Esophagus squamous epithelium (tissue), 5 donors: ENCODE data around the gene WDR64. TPM values are rescaled to one million over a fixed set of nuclear protein-coding genes. Genes with fewer than 3 reads are reported as not detected.
"Not testable (repeated sequence)": the region's sequence is repeated elsewhere in the genome, so short reads cannot be mapped to it uniquely, and the experiment has no call there.

Source experiments
- DNase-seq: peaks from one replicate; lab custom pipeline; 2025; lab: John Stamatoyannopoulos, UW
- H3K27ac ChIP-seq, 4 donors: fragments of 200-600 bp; sonication (generic); one replicate each; pipeline ENCODE4 v1.5.1; 2016 to 2019; ENCODE audit warnings: mild to moderate bottlenecking in 1 of 4
- H3K27me3 ChIP-seq, 4 donors: fragments of 200-600 bp; sonication (generic); 1 replicate in 3 of 4; 2 replicates in 1 of 4; pipeline versions ENCODE4 v1.5.1 to v1.6.0; 2017 to 2021; ENCODE audit warnings: antibody characterized with exemption in 1 of 4
- H3K36me3 ChIP-seq, 3 donors: fragments of 200-600 bp; sonication (generic); one replicate each; pipeline ENCODE4 v1.5.1; 2016 to 2019
- H3K4me1 ChIP-seq, 3 donors: fragments of 200-600 bp; sonication (generic); one replicate each; pipeline ENCODE4 v1.5.1; 2017 to 2019
- H3K4me3 ChIP-seq, 4 donors: fragments of 200-600 bp; sonication (generic); 1 replicate in 3 of 4; 2 replicates in 1 of 4; pipeline ENCODE4 v1.5.1; 2016 to 2019; ENCODE audit warnings: mild to moderate bottlenecking in 2 of 4, moderate library complexity in 1 of 4
- H3K9me3 ChIP-seq, 3 donors: fragments of 200-600 bp; sonication (generic); one replicate each; pipeline ENCODE4 v1.5.1; 2016 to 2019
- POLR2A ChIP-seq, 4 donors: fragments of 450-650 bp; IDR thresholded peaks; one replicate each; pipeline ENCODE4 v1.6.1; 2017; ENCODE audit warnings: antibody characterized with exemption in 4 of 4, mild to moderate bottlenecking in 4 of 4, moderate library complexity in 3 of 4
- WGBS, 2 donors: methylation state at CpG; one replicate each; pipeline ENCODE4 v1.1.5; 2018; 5-methylcytosine and 5-hydroxymethylcytosine counted together
- intact Hi-C: fragments of 100-400 bp; cut with DNase I; formaldehyde crosslinking; loops from one replicate; pipeline ENCODE4 v1.15.0; 2022
- total RNA-seq, 4 donors: library from RNA; depleted of rRNA; stranded (reverse); fragments of >200 nt; gene quantifications; one replicate each; pipeline ENCODE4 v1.1.0, GENCODE V29; 2016
- TF ChIP-seq, protein P1 (sequence below), 6 experiments: fragments of 450-650 bp in 4 of 6; fragments of 200-600 bp in 2 of 6; sonication (generic) in 2 of 6; IDR thresholded peaks; one replicate each; pipeline ENCODE4 v1.5.1; 2016 to 2019; ENCODE audit warnings: antibody characterized with exemption in 6 of 6, mild to moderate bottlenecking in 4 of 6, moderate library complexity in 4 of 6
- donor health status: DM: yes; HTN: yes; CAD: no.

The WDR64 gene
- total RNA-seq, 4 donors from 2014 or later, result not detected

DNA sequence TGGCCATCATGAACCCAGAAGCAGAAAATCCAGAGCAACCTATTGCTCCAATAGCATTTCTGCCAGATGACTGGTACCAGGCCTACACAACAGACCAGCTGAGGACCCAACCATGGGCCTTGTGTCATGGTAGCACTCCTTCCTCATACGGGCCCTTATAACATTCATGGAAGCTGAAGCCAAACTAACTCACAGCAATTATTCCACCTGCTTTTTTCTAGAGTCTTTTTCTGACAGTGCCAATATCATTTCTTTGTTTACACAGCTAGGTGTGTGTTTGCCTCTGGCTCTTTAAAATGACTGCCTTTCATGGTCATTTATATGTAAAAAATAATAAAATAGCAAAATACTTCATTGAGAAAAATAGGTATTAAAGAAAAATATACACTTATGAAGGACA, 3.9 kb upstream of the WDR64 start:
- TF ChIP-seq, protein P1, sequence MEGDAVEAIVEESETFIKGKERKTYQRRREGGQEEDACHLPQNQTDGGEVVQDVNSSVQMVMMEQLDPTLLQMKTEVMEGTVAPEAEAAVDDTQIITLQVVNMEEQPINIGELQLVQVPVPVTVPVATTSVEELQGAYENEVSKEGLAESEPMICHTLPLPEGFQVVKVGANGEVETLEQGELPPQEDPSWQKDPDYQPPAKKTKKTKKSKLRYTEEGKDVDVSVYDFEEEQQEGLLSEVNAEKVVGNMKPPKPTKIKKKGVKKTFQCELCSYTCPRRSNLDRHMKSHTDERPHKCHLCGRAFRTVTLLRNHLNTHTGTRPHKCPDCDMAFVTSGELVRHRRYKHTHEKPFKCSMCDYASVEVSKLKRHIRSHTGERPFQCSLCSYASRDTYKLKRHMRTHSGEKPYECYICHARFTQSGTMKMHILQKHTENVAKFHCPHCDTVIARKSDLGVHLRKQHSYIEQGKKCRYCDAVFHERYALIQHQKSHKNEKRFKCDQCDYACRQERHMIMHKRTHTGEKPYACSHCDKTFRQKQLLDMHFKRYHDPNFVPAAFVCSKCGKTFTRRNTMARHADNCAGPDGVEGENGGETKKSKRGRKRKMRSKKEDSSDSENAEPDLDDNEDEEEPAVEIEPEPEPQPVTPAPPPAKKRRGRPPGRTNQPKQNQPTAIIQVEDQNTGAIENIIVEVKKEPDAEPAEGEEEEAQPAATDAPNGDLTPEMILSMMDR (IDR thresholded peaks at IDR 0.05), result no peak
- no peak for TF ChIP-seq POLR2A (IDR thresholded peaks at IDR 0.05)
- Histone ChIP-seq H3K27ac (no peak overlapping the region), H3K4me3 (no peak overlapping the region), H3K27me3 (no peaks in the 10 kb centered on the region), H3K9me3 (no peaks in the 10 kb centered on the region), H3K4me1 (no peaks in the 10 kb centered on the region), H3K36me3 (no peaks in the 10 kb centered on the region)
- intact Hi-C loops, result no loop called here
- no peak for DNase-seq
- WGBS, 2 donors, result 76 to 80% methylated on average over 1 of the region's 1 CpG

DNA sequence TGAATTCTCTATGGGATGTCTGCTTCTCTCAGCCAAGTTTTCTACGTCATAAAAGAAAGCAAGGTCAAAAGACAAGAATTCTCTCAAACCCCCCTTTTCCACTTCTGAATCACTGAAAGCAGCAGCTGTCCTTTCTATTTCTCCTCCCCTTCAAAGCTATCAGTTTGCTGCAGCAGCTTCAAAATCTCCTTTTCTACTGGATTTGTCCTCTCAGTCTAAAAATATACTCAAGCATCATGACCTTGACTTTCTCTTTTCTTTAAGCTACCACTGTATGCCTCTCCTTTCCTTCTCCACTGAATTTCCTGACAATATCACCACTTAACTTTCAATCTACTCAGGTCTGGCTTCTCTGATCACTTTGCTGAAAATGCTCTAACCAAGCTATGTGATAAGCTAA, 1.9 kb downstream of the WDR64 start:
- intact Hi-C loops, result no loop called here
- 64 to 67% methylated on average over 1 of the region's 1 CpG for WGBS, 2 donors
- Histone ChIP-seq H3K4me3 (no peak overlapping the region), H3K27ac (no peak overlapping the region), H3K36me3 (no peaks in the 10 kb centered on the region), H3K27me3 (no peaks in the 10 kb centered on the region), H3K4me1 (no peaks in the 10 kb centered on the region), H3K9me3 (no peaks in the 10 kb centered on the region)
- no peak for DNase-seq
- no peak for TF ChIP-seq POLR2A (IDR thresholded peaks at IDR 0.05)
- TF ChIP-seq, protein P1 (IDR thresholded peaks at IDR 0.05), result no peak

DNA sequence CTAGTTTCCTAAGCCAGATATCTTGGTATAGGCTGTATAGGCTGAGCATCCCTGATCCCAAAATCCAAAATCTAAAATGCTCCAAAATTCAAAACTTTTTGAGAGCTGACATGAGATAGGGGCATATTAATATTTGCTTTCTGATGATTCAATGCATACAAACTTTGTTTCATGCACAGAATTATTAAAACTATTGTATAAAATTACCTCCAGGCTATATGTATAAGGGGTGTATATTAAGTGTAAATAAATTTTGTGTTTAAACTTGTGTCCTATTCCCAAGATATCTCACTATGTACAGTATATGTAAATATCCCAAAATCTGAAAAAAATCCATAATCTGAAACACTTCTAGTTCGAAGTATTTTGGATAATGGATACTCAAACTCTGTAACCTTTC, 2.6 kb downstream of the WDR64 start:
- TF ChIP-seq POLR2A (IDR thresholded peaks at IDR 0.05), result no peak
- TF ChIP-seq, protein P1 (IDR thresholded peaks at IDR 0.05), result no peak

GRCh38 chr1:241658081-241658793, 6.2 kb downstream of the WDR64 start:
- H3K9me3 ChIP-seq, result no peaks in the 10 kb centered on the region
- TF ChIP-seq POLR2A (IDR thresholded peaks at IDR 0.05), result no peak
- TF ChIP-seq, protein P1 (IDR thresholded peaks at IDR 0.05), result no peak
- H3K27me3 ChIP-seq, result no peaks in the 10 kb centered on the region
- no peak for DNase-seq
- no peak overlapping the region for H3K27ac ChIP-seq
- WGBS, 2 donors, result 87 to 92% methylated on average over 3 of the region's 3 CpGs
- no peak overlapping the region for H3K4me3 ChIP-seq
- H3K4me1 ChIP-seq, result no peaks in the 10 kb centered on the region
- intact Hi-C loops, result no loop called here
- H3K36me3 ChIP-seq, result no peaks in the 10 kb centered on the region

More for the DNA sequence above, 2.6 kb downstream of the WDR64 start:
- DNase-seq, result no peak
- Histone ChIP-seq H3K27ac (no peak overlapping the region), H3K27me3 (no peaks in the 10 kb centered on the region), H3K9me3 (no peaks in the 10 kb centered on the region), H3K4me3 (no peak overlapping the region), H3K36me3 (no peaks in the 10 kb centered on the region), H3K4me1 (no peaks in the 10 kb centered on the region)
- intact Hi-C loops, result no loop called here
- WGBS, 2 donors, result 78 to 88% methylated on average over 1 of the region's 1 CpG

- H3K36me3 ChIP-seq, H3K27me3 ChIP-seq, H3K4me1 ChIP-seq, intact Hi-C loops, H3K9me3 ChIP-seq, DNase-seq, H3K4me3 ChIP-seq, H3K27ac ChIP-seq: not testable (repeated sequence)
- 83 to 88% methylated on average over 2 of the region's 2 CpGs for WGBS, 2 donors
These were observed 6.9 kb downstream of the WDR64 start for GRCh38 chr1:241659016-241659415.
